A673 (cell line): ENCODE results near the gene ACOX3. TPM values are rescaled to one million over a fixed set of nuclear protein-coding genes. Genes with fewer than 3 reads are reported as not detected.

Experiments used
- BruUV-seq: library from RNA; stranded (reverse); fragments of 400-500 nt; replicated peaks from 2 replicates; lab custom pipeline; 2021; lab: Mats Ljungman, UMichigan
- CTCF ChIA-PET: fragments of 300-600 bp; sonication (Branson Sonifier 250); formaldehyde crosslinking; loops from one replicate; lab custom pipeline; 2022; ENCODE audit warnings: antibody characterized with exemption; lab: Charles Lee
- POLR2A ChIA-PET: fragments of 300-600 bp; sonication (Branson Sonifier 250); formaldehyde crosslinking; loops from one replicate; lab custom pipeline; 2022; ENCODE audit warnings: antibody characterized with exemption; ENCODE audit not compliant: low non-redundant PET; lab: Charles Lee
- DNase-seq: peaks from one replicate; pipeline ENCODE4 v3.0.0-alpha.2; 2015; ENCODE audit warnings: low spot score
- H3K27ac ChIP-seq: fragments of 200-600 bp; sonication (generic); 2 replicates; pipeline ENCODE4 v1.5.1; 2016; ENCODE audit warnings: mixed run types, low read depth, mild to moderate bottlenecking, mixed read lengths, antibody characterized with exemption, low read length; ENCODE audit not compliant: poor library complexity, severe bottlenecking
- H3K27me3 ChIP-seq: fragments of 200-600 bp; sonication (generic); replicated peaks from 2 replicates; pipeline ENCODE4 v1.6.1; 2017; ENCODE audit warnings: mixed run types, low read depth, mild to moderate bottlenecking, mixed read lengths, antibody characterized with exemption, low read length; ENCODE audit not compliant: insufficient read depth, poor library complexity
- H3K36me3 ChIP-seq: fragments of 200-600 bp; sonication (generic); 2 replicates; pipeline ENCODE4 v1.6.1; 2016; ENCODE audit warnings: mixed run types, mild to moderate bottlenecking, mixed read lengths, antibody characterized with exemption, low read length; ENCODE audit not compliant: insufficient read depth, poor library complexity, severe bottlenecking
- H3K4me1 ChIP-seq: fragments of 200-600 bp; sonication (generic); 2 replicates; pipeline ENCODE4 v1.6.1; 2017; ENCODE audit warnings: mixed run types, mild to moderate bottlenecking, mixed read lengths, antibody characterized with exemption, low read length; ENCODE audit not compliant: insufficient read depth, poor library complexity, severe bottlenecking
- H3K4me3 ChIP-seq: fragments of 200-600 bp; sonication (generic); 2 replicates; pipeline ENCODE4 v1.5.1; 2016; ENCODE audit warnings: low read depth, mixed run types, mild to moderate bottlenecking, mixed read lengths, low read length; ENCODE audit not compliant: poor library complexity, severe bottlenecking
- H3K9me3 ChIP-seq: fragments of 200-600 bp; sonication (generic); 2 replicates; pipeline ENCODE4 v1.6.1; 2016; ENCODE audit warnings: mixed run types, low read depth, mild to moderate bottlenecking, mixed read lengths, antibody characterized with exemption, low read length; ENCODE audit not compliant: poor library complexity, severe bottlenecking
- EZH2 ChIP-seq: fragments of 200-600 bp; sonication (generic); IDR thresholded peaks from 2 replicates; pipeline ENCODE4 v1.6.1; 2017; ENCODE audit warnings: borderline replicate concordance, low read depth, mild to moderate bottlenecking, mixed read lengths, antibody characterized with exemption, low read length; ENCODE audit not compliant: poor library complexity, severe bottlenecking
- intact Hi-C: fragments of 100-400 bp; cut with micrococcal nuclease; formaldehyde crosslinking; loops from one replicate; pipeline ENCODE4 v1.10.0; 2022; ENCODE audit not compliant: unreplicated experiment
- total RNA-seq: library from RNA; stranded (reverse); gene quantifications from 2 replicates; pipeline ENCODE4 v1.2.3, GENCODE V29; 2021
- TF ChIP-seq, protein P1 (sequence below): fragments of 300-800, 200-600 bp; sonication (generic); conservative IDR thresholded peaks from 2 replicates; pipeline ENCODE4 v1.5.1; 2017; ENCODE audit warnings: low read depth, mild to moderate bottlenecking, antibody characterized with exemption, low read length, moderate library complexity, mixed read lengths

Gene ACOX3
- total RNA-seq, 1 experiment from 2014 or later = 14.3 TPM

DNA sequence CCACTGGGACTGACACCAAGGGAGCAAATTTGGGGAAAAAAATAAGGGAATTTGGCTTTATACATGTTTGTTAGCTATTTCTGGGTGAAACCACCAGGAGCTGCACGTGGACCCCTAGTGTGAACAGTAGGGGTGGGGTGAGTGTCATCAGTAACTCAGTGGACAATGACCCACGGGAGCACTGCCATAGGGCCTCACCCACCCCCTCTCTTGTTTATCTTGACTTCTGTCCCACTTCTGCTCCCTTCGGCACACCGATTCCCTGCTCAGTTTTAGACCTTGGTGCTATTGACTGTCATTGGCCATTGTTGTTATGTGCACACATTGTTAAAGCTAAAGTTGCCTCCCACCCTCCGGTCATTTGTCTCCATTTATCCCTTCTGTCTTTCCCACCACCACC, 9.0 kb downstream of the ACOX3 start:
- no TSS peak for BruUV-seq

DNA sequence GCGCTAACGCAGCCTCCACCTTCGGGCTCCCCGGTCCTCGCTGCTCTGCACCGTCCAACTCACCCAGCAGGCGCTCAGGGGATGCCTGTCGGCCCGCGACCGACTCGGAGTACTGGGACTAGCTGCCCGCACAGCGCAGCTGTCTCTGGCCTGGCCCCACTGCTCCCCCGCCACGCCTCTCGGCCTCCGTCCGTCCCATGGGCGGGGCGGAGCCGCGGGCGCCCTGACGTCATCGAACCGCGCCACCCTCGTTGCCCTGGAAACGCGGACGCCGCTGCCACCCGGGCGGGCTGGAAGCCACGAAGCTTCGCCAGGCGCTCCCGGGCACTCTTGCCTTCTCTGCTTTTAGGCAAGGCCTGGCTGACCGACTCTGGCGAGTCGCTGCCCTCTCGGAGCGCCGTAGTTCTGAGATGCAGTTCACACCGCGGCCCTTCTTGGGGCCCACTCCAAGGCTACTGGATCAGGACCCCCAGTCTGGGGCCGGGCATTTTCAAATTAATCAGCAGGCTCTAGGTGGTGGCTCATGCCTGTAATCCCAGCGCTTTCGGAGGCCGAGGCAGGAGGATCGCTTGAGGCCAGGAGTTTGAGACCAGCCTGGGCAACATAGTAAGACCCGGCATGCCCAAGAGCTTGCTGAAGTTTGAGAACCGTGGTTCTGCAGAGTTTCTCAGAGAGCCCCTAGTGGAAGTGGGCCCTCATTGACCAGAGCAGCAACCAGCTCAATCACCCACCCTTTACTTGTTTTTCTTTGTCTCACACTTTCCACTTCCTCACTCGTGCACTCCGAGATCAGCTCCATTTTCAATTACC, 12.0 kb downstream of the ACOX3 start:
- ChIA-PET CTCF (interaction anchor here (0.6 to 1.2 kb wide), 5 partner anchors 18 to 489 kb away, joined by 3 to 5 read pairs (median 3); no protein-coding TSS in a partner anchor), POLR2A (interaction anchor here (0.6 to 0.7 kb wide), 2 partner anchors 12 to 477 kb away, joined by 3 read pairs; partner anchors contain the start of genes ACOX3 and TRMT44)
- H3K4me3 ChIP-seq = peak overlapping the region; percentile 85
- H3K4me1 ChIP-seq = no peaks in the 10 kb centered on the region
- no peaks in the 10 kb centered on the region for H3K36me3 ChIP-seq
- H3K9me3 ChIP-seq = no peaks in the 10 kb centered on the region
- TF ChIP-seq, protein P1, sequence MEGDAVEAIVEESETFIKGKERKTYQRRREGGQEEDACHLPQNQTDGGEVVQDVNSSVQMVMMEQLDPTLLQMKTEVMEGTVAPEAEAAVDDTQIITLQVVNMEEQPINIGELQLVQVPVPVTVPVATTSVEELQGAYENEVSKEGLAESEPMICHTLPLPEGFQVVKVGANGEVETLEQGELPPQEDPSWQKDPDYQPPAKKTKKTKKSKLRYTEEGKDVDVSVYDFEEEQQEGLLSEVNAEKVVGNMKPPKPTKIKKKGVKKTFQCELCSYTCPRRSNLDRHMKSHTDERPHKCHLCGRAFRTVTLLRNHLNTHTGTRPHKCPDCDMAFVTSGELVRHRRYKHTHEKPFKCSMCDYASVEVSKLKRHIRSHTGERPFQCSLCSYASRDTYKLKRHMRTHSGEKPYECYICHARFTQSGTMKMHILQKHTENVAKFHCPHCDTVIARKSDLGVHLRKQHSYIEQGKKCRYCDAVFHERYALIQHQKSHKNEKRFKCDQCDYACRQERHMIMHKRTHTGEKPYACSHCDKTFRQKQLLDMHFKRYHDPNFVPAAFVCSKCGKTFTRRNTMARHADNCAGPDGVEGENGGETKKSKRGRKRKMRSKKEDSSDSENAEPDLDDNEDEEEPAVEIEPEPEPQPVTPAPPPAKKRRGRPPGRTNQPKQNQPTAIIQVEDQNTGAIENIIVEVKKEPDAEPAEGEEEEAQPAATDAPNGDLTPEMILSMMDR = peak; percentile 49
- TF ChIP-seq EZH2 = no peak
- intact Hi-C loops = no loop called here
- peak; percentile 86 for DNase-seq
- no peaks in the 10 kb centered on the region for H3K27me3 ChIP-seq
- H3K27ac ChIP-seq = peak overlapping the region; percentile 72
- no TSS peak for BruUV-seq

More for the DNA sequence above, 9.0 kb downstream of the ACOX3 start:
- Histone ChIP-seq H3K27ac (no peak overlapping the region), H3K36me3 (no peaks in the 10 kb centered on the region), H3K4me1 (no peaks in the 10 kb centered on the region), H3K4me3 (no peak overlapping the region), H3K27me3 (no peaks in the 10 kb centered on the region), H3K9me3 (no peaks in the 10 kb centered on the region)
- CTCF ChIA-PET = no interaction called here
- POLR2A ChIA-PET = no interaction called here
- intact Hi-C loops = no loop called here
- TF ChIP-seq EZH2 = no peak
- TF ChIP-seq, protein P1 = no peak
- DNase-seq = no peak

- no peaks in the 10 kb centered on the region for H3K9me3 ChIP-seq
- no peaks in the 10 kb centered on the region for H3K27me3 ChIP-seq
- no TSS peak for BruUV-seq
- POLR2A ChIA-PET = no interaction called here
- peak; percentile 12 for DNase-seq
- peak overlapping the region; percentile 72 for H3K27ac ChIP-seq
- no peak for TF ChIP-seq EZH2
- TF ChIP-seq, protein P1 = no peak
- peak overlapping the region; percentile 85 for H3K4me3 ChIP-seq
- CTCF ChIA-PET = interaction anchor here (0.6 to 1.2 kb wide), 4 partner anchors 17 to 490 kb away, joined by 3 to 5 read pairs (median 3); no protein-coding TSS in a partner anchor
- H3K4me1 ChIP-seq = no peaks in the 10 kb centered on the region
- no peaks in the 10 kb centered on the region for H3K36me3 ChIP-seq
- intact Hi-C loops = no loop called here
These were observed 12.7 kb downstream of the ACOX3 start for GRCh38 chr4:8427761-8428287.
